Measurements from ENCODE around the gene COLGALT1. TPM values are rescaled to one million over a fixed set of nuclear protein-coding genes. Genes with fewer than 3 reads are reported as not detected.

Gene COLGALT1
- total and polyA plus RNA-seq, 7 donors: 7.8 to 62.3 (median 53.0) TPM

DNA sequence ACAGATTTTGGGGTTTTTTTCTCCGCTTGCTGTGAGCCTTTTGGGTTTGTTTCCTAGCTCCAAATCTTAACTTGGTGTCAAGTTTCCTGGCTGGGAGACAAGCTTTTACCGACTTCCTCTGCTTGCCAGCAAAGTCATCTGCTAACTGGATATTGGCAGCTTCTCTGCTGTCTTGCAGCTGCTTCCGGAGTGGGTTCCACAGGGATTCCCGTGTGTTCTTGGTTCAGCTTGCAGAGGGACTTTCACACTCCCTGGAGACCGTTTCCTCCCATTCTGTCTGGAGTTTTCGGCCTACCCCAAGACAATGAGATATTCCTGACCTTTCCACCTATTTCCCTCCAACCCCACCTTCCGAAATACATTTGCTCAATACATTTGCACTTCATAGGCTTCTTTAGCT is 2.2 kb upstream of the COLGALT1 start:
- Histone ChIP-seq H3K27ac (peak overlapping the region; percentile 23 to 60 (median 59)), H3K9me3 (no peaks in the 10 kb centered on the region), H3K27me3 (no peaks in the 10 kb centered on the region), H3K4me1 (peaks cover 0 to 24% (median 16%) of the 10 kb centered on the region in 4 donors), H3K36me3 (peaks cover 0 to 6% (median 0%) of the 10 kb centered on the region in 4 donors), H3K4me3 (no peak overlapping the region)
- TF ChIP-seq POLR2A (IDR thresholded peaks at IDR 0.05): no peak
- TF ChIP-seq POLR2AphosphoS5 (IDR thresholded peaks at IDR 0.05): peak in 3 of 4 donors; percentile 43 to 77 (median 55)
- no peak for TF ChIP-seq CTCF (IDR thresholded peaks at IDR 0.05)
- peak in 1 of 4 donors; percentile 25 for TF ChIP-seq EP300 (IDR thresholded peaks at IDR 0.05)
- WGBS, 2 donors: 46 to 68% methylated on average over 7 of the region's 7 CpGs
- intact Hi-C loops (cut with DNase I): no loop called here
- DNase-seq: peak; percentile 90

- no peak for DNase-seq
- intact Hi-C loops (cut with DNase I): loop anchor here (1.0 to 2.0 kb wide), 2 partner anchors 42 to 85 kb away; partner anchors contain the start of gene SLC27A1
- H3K27me3 ChIP-seq: no peaks in the 10 kb centered on the region
- peak overlapping the region; percentile 76 to 91 (median 86) for H3K4me3 ChIP-seq
- TF ChIP-seq POLR2A (IDR thresholded peaks at IDR 0.05): no peak
- no peak for TF ChIP-seq POLR2AphosphoS5 (IDR thresholded peaks at IDR 0.05)
- TF ChIP-seq EP300 (IDR thresholded peaks at IDR 0.05): no peak
- no peak for TF ChIP-seq CTCF (IDR thresholded peaks at IDR 0.05)
- peaks cover 0 to 24% (median 16%) of the 10 kb centered on the region in 4 donors for H3K4me1 ChIP-seq
- H3K27ac ChIP-seq: peak overlapping the region; percentile 80 to 87 (median 82)
- 9 to 16% methylated on average over 19 of the region's 19 CpGs for WGBS, 2 donors
- no peaks in the 10 kb centered on the region for H3K9me3 ChIP-seq
- peaks cover 8 to 21% (median 10%) of the 10 kb centered on the region in 4 donors for H3K36me3 ChIP-seq
Observed at GRCh38 chr19:17554968-17555479, 425 bp upstream of the COLGALT1 start.

- 5 to 8% methylated on average over 46 of the region's 46 CpGs for WGBS, 2 donors
Observed at GRCh38 chr19:17555929-17556813, 722 bp downstream of the COLGALT1 start.

GRCh38 chr19:17556995-17557394 is 1.5 kb downstream of the COLGALT1 start:
- intact Hi-C loops (cut with DNase I): no loop called here
- H3K9me3 ChIP-seq: no peaks in the 10 kb centered on the region
- H3K27me3 ChIP-seq: no peaks in the 10 kb centered on the region
- peak overlapping the region in 2 of 4 donors; percentile 76 to 91 for H3K4me3 ChIP-seq
- peaks cover 8 to 39% (median 18%) of the 10 kb centered on the region in 4 donors for H3K36me3 ChIP-seq
- no peak for TF ChIP-seq POLR2AphosphoS5 (IDR thresholded peaks at IDR 0.05)
- no peak for TF ChIP-seq POLR2A (IDR thresholded peaks at IDR 0.05)
- no peak for TF ChIP-seq EP300 (IDR thresholded peaks at IDR 0.05)
- no peak for TF ChIP-seq CTCF (IDR thresholded peaks at IDR 0.05)
- peaks cover 0 to 24% (median 16%) of the 10 kb centered on the region in 4 donors for H3K4me1 ChIP-seq
- peak overlapping the region in 2 of 4 donors; percentile 82 to 83 for H3K27ac ChIP-seq
- DNase-seq: no peak
- 75 to 93% methylated on average over 7 of the region's 7 CpGs for WGBS, 2 donors

More at GRCh38 chr19:17555929-17556813, 722 bp downstream of the COLGALT1 start:
- no peak for TF ChIP-seq EP300 (IDR thresholded peaks at IDR 0.05)
- peak in 1 of 4 donors; percentile 32 for TF ChIP-seq POLR2AphosphoS5 (IDR thresholded peaks at IDR 0.05)
- TF ChIP-seq POLR2A (IDR thresholded peaks at IDR 0.05): peak in 1 of 2 donors; percentile 40
- Histone ChIP-seq H3K9me3 (no peaks in the 10 kb centered on the region), H3K4me1 (peaks cover 0 to 24% (median 16%) of the 10 kb centered on the region in 4 donors), H3K36me3 (peaks cover 8 to 33% (median 18%) of the 10 kb centered on the region in 4 donors), H3K4me3 (peak overlapping the region; percentile 76 to 91 (median 86)), H3K27ac (peak overlapping the region; percentile 80 to 87 (median 82)), H3K27me3 (no peaks in the 10 kb centered on the region)
- DNase-seq: peak; percentile 85
- intact Hi-C loops (cut with DNase I): loop anchor here (1.0 to 2.0 kb wide), 2 partner anchors 43 to 86 kb away; partner anchors contain the start of gene SLC27A1

DNA sequence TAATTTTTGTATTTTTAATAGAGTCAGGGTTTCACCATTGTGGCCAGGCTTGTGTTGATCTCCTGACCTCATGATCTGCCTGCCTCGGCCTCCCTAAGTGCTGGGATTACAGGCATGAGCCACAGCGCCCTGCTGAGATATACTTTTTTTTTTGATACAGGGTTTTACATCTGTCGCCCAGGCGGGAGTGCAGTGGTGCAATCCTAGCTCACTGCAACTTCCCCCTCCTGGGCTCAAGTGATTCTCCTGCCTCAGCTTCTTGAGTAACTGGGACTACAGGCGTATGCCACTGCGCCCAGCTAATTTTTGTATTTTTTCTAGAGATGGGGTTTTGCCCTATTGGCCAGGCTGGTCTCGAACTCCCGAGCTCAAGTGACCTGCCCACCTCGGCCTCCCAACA is 2.0 kb downstream of the COLGALT1 start:
- H3K36me3 ChIP-seq: peaks cover 8 to 44% (median 18%) of the 10 kb centered on the region in 4 donors
- H3K27me3 ChIP-seq: no peaks in the 10 kb centered on the region
- no peak overlapping the region for H3K4me3 ChIP-seq
- H3K4me1 ChIP-seq: peaks cover 0 to 24% (median 16%) of the 10 kb centered on the region in 4 donors
- no peaks in the 10 kb centered on the region for H3K9me3 ChIP-seq
- intact Hi-C loops (cut with DNase I): no loop called here
- DNase-seq: no peak
- H3K27ac ChIP-seq: no peak overlapping the region
- no peak for TF ChIP-seq CTCF (IDR thresholded peaks at IDR 0.05)
- TF ChIP-seq EP300 (IDR thresholded peaks at IDR 0.05): no peak
- no peak for TF ChIP-seq POLR2A (IDR thresholded peaks at IDR 0.05)
- TF ChIP-seq POLR2AphosphoS5 (IDR thresholded peaks at IDR 0.05): no peak
- 87 to 91% methylated on average over 9 of the region's 9 CpGs for WGBS, 2 donors
